Neutrophil (primary cell): ENCODE measurements around the gene ADRM1.
A peak's percentile ranks its signal among the peaks of the same experiment; 100 is the strongest.

Experiments used
- H3K27ac ChIP-seq: fragments of 200-600 bp; sonication (generic); 2 replicates; pipeline ENCODE4 v1.5.1; 2016; ENCODE audit warnings: mild to moderate bottlenecking, moderate library complexity
- H3K27me3 ChIP-seq: fragments of 200-600 bp; sonication (generic); 2 replicates; pipeline ENCODE4 v1.6.0; 2016; ENCODE audit warnings: mild to moderate bottlenecking
- H3K36me3 ChIP-seq: fragments of 200-600 bp; sonication (generic); 2 replicates; pipeline ENCODE4 v1.5.1; 2017
- H3K4me1 ChIP-seq, 2 experiments: fragments of 200-600 bp in 1 of 2; sonication (generic) in 1 of 2; 1 replicate in 1 of 2; 2 replicates in 1 of 2; pipeline versions ENCODE4 v1.5.1 to v1.6.1; 2013 to 2016; ENCODE audit warnings: low read depth in 1 of 2, low read length in 1 of 2, mild to moderate bottlenecking in 1 of 2, moderate library complexity in 1 of 2; ENCODE audit not compliant: control insufficient read depth in 1 of 2, insufficient read depth in 1 of 2
- H3K4me3 ChIP-seq, 2 experiments: fragments of 200-600 bp in 1 of 2; sonication (generic) in 1 of 2; 1 replicate in 1 of 2; 2 replicates in 1 of 2; pipeline ENCODE4 v1.5.1; 2013 to 2016; ENCODE audit warnings: low read depth in 1 of 2, low read length in 1 of 2, mild to moderate bottlenecking in 1 of 2, moderate library complexity in 1 of 2
- H3K9me3 ChIP-seq: fragments of 200-600 bp; sonication (generic); 2 replicates; pipeline ENCODE4 v1.5.1; 2016
- CTCF ChIP-seq: fragments of 200-600 bp; sonication (generic); IDR thresholded peaks from 2 replicates; pipeline ENCODE4 v1.5.1; 2016; ENCODE audit warnings: antibody characterized with exemption

The ADRM1 gene

GRCh38 chr20:62293111-62293784, 9.5 kb upstream of the ADRM1 start:
- Histone ChIP-seq H3K4me1 (no peaks in the 10 kb centered on the region), H3K27me3 (no peaks in the 10 kb centered on the region), H3K9me3 (peaks cover 5% of the 10 kb centered on the region), H3K36me3 (peaks cover 100% of the 10 kb centered on the region), H3K4me3 (no peak overlapping the region), H3K27ac (peak overlapping the region; percentile 11)
- TF ChIP-seq CTCF = no peak

DNA sequence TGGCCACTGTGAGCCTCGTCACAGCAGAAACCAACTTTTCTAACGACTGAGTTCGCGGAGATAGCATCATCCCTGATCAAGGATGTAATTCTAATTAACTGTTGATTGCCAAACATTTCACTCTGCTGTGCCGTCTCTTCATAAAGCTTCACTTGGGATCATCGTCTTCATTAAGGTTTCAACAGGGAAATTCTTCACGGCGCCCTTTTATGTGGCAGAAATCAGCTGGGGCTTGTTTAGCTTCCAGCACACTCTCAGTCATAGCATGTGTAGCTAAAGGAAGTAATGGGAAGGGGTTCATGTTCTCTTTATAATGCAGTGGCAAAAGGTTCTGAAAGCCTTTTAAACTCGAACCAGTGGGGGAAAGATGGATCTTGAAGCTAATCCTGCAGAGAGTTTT, 8.9 kb upstream of the ADRM1 start:
- H3K27me3 ChIP-seq = no peaks in the 10 kb centered on the region
- no peak overlapping the region for H3K4me3 ChIP-seq
- peaks cover 5% of the 10 kb centered on the region for H3K9me3 ChIP-seq
- TF ChIP-seq CTCF = no peak
- no peaks in the 10 kb centered on the region for H3K4me1 ChIP-seq
- peak overlapping the region; percentile 11 for H3K27ac ChIP-seq
- H3K36me3 ChIP-seq = peaks cover 100% of the 10 kb centered on the region

GRCh38 chr20:62294516-62294915, 8.3 kb upstream of the ADRM1 start:
- H3K36me3 ChIP-seq = peaks cover 100% of the 10 kb centered on the region
- no peaks in the 10 kb centered on the region for H3K27me3 ChIP-seq
- no peaks in the 10 kb centered on the region for H3K4me1 ChIP-seq
- H3K27ac ChIP-seq = peak overlapping the region; percentile 11
- H3K4me3 ChIP-seq = no peak overlapping the region
- peaks cover 5% of the 10 kb centered on the region for H3K9me3 ChIP-seq
- TF ChIP-seq CTCF = no peak

- peaks cover 87% of the 10 kb centered on the region for H3K36me3 ChIP-seq
Measured at GRCh38 chr20:62296724-62297448, 5.9 kb upstream of the ADRM1 start.

More at GRCh38 chr20:62296724-62297448, 5.9 kb upstream of the ADRM1 start:
- H3K9me3 ChIP-seq = peaks cover 5% of the 10 kb centered on the region
- TF ChIP-seq CTCF = no peak
- no peak overlapping the region for H3K4me3 ChIP-seq
- H3K27me3 ChIP-seq = no peaks in the 10 kb centered on the region
- H3K27ac ChIP-seq = peak overlapping the region; percentile 18
- peaks cover 3 to 6% of the 10 kb centered on the region in 2 experiments for H3K4me1 ChIP-seq
